Measurements from ENCODE around the gene ARL4D.

DNA sequence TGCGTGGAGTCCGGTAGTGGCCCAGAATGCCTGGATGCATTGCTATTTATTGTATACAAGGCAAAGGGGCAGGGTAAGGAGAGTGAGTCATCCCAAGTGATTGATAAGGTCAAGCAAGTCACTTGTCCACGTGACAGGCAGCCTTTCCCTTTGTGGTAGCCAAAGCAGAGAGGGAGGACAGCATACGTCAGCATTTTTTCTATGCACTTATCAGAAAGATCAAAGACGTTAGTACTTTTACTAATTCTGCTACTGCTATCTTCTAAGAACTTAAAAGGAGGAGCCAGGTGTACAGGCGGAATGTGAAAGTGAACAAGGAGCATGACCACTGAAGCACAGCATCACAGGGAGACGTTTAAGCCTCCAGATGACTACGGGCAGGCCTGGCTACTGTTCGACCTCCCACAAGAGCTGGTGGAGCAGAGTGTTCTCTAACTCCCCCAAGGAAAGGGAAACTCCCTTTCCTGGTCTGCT, 47.9 kb upstream of the ARL4D start:
- TF ChIP-seq GATA2 (IDR thresholded peaks at IDR 0.05; ENCODE audit: low read depth, low read length) (no peak), GATA3 (IDR thresholded peaks at IDR 0.05; ENCODE audit: low read depth, low read length) (no peak)

All from SH-SY5Y (cell line).